ENCODE data around the gene EXOSC9. TPM values are rescaled to one million over a fixed set of nuclear protein-coding genes. Genes with fewer than 3 reads are reported as not detected.

The EXOSC9 gene
- total and polyA plus RNA-seq, 10 of the 15 experiments (the other 5 are each of a cell fraction or from before 2014, with no cell fraction given) = 49.0 to 131 (median 85.4) TPM

- WGBS (ENCODE audit: insufficient coverage, insufficient replicate concordance, low lambda C conversion rate, missing lambda C conversion rate) = 20% methylated on average over 74 of the region's 75 CpGs
- POLR2A ChIA-PET = interaction anchor here (0.9 kb wide), 1 partner anchor 9 kb away, joined by 3 read pairs; no protein-coding TSS in a partner anchor
- in situ Hi-C loops (cut with MboI) (no loop called here), intact Hi-C loops (cut with micrococcal nuclease; ENCODE audit: unreplicated experiment) (no loop called here)
- Histone ChIP-seq H2AFZ (ENCODE audit: control insufficient read depth, low read depth, low read length) (no peak within 1 kb of the TSS; the same call in 1 of the 2 replicates), H3K27ac (ENCODE audit: control insufficient read depth, insufficient read depth) (no peak within 1 kb of the TSS), H3K9me3 (replicated peaks; ENCODE audit: control insufficient read depth, insufficient read depth, low read length) (no peaks in the 10 kb centered on the region; the same call in 2 of the 3 replicates), H3K27me3 (replicated peaks in 1 of 2; ENCODE audit: control insufficient read depth in 2 of 2, insufficient read depth in 2 of 2, low read length in 1 of 2) (peaks cover 1 to 5% of the 10 kb centered on the region in 2 experiments; a peak in 3 of 4 replicates), H3K36me3 (ENCODE audit: control insufficient read depth in 2 of 2, insufficient read depth in 2 of 2, low read length in 1 of 2) (no peaks in the 10 kb centered on the region), H3K4me3 (peak within 1 kb of the TSS; percentile 2; the same call in 1 of the 2 replicates), H3K79me2 (ENCODE audit: control insufficient read depth, insufficient read depth, low read length) (no peaks in the 10 kb centered on the region), H4K20me1 (ENCODE audit: control insufficient read depth, insufficient read depth) (no peaks in the 10 kb centered on the region), H3K4me2 (ENCODE audit: control insufficient read depth, insufficient read depth) (peak within 1 kb of the TSS; percentile 45), H3K9ac (ENCODE audit: control insufficient read depth, insufficient read depth, low read length) (no peak within 1 kb of the TSS), H3K4me1 (ENCODE audit: control insufficient read depth, insufficient read depth, low read length) (no peaks in the 10 kb centered on the region)
- TF ChIP-seq TARDBP (IDR thresholded peaks at IDR 0.05; ENCODE audit: borderline replicate concordance) (no peak), HDAC6 (IDR thresholded peaks at IDR 0.05; ENCODE audit: unreplicated experiment) (peak; percentile 83), SUZ12 (IDR thresholded peaks at IDR 0.05; ENCODE audit: unreplicated experiment) (peak; percentile 56)
- SMC1A ChIA-PET (ENCODE audit: uncharacterized antibody, unreplicated experiment) = interaction anchor here (6.4 kb wide), 1 partner anchor 13 kb away, joined by 36 read pairs; no protein-coding TSS in a partner anchor
- no TSS peak for BruUV-seq (replicated peaks)
- CTCF ChIA-PET = interaction anchor here (0.7 kb wide), 1 partner anchor 56 kb away, joined by 3 read pairs; no protein-coding TSS in a partner anchor
- DNase-seq (ENCODE audit: low read depth, low spot score) (no peak), ATAC-seq (peak; percentile 42), FAIRE-seq (no peak)
- RAD21 ChIA-PET (ENCODE audit: unreplicated experiment) = no interaction called here
These were observed 36.3 kb upstream of the EXOSC9 start, which contains the start of gene SMIM43 for GRCh38 chr4:121764702-121765367. Gene SMIM43, minus strand, starts transcription at chr4:121765164. Its CDS starts 59 bp downstream, at chr4:121765105.

GRCh38 chr4:121765368-121765705 lies 35.8 kb upstream of the EXOSC9 start:
- Histone ChIP-seq H3K9ac (ENCODE audit: control insufficient read depth, insufficient read depth, low read length) (no peak overlapping the region), H3K4me2 (ENCODE audit: control insufficient read depth, insufficient read depth) (peak overlapping the region; percentile 45), H3K9me3 (replicated peaks; ENCODE audit: control insufficient read depth, insufficient read depth, low read length) (no peaks in the 10 kb centered on the region; the same call in 2 of the 3 replicates), H4K20me1 (ENCODE audit: control insufficient read depth, insufficient read depth) (no peaks in the 10 kb centered on the region), H3K27me3 (replicated peaks in 1 of 2; ENCODE audit: control insufficient read depth in 2 of 2, insufficient read depth in 2 of 2, low read length in 1 of 2) (peaks cover 1 to 5% of the 10 kb centered on the region in 2 experiments; a peak in 3 of 4 replicates), H3K79me2 (ENCODE audit: control insufficient read depth, insufficient read depth, low read length) (no peaks in the 10 kb centered on the region), H3K4me3 (peak overlapping the region; percentile 2; the same call in 1 of the 2 replicates), H2AFZ (ENCODE audit: control insufficient read depth, low read depth, low read length) (no peak overlapping the region), H3K36me3 (ENCODE audit: control insufficient read depth in 2 of 2, insufficient read depth in 2 of 2, low read length in 1 of 2) (no peaks in the 10 kb centered on the region), H3K27ac (ENCODE audit: control insufficient read depth, insufficient read depth) (no peak overlapping the region), H3K4me1 (ENCODE audit: control insufficient read depth, insufficient read depth, low read length) (no peaks in the 10 kb centered on the region)
- FAIRE-seq = no peak
- ChIA-PET POLR2A (no interaction called here), CTCF (interaction anchor here (0.7 to 1.3 kb wide), 2 partner anchors 28 to 56 kb away, joined by 3 read pairs; no protein-coding TSS in a partner anchor), SMC1A (ENCODE audit: uncharacterized antibody, unreplicated experiment) (interaction anchor here (6.4 kb wide), 1 partner anchor 12 kb away, joined by 36 read pairs; no protein-coding TSS in a partner anchor), RAD21 (ENCODE audit: unreplicated experiment) (no interaction called here)
- TF ChIP-seq CHD1 (IDR thresholded peaks at IDR 0.05; ENCODE audit: low read depth, low read length) = no peak
- in situ Hi-C loops (cut with MboI) (no loop called here), intact Hi-C loops (cut with micrococcal nuclease; ENCODE audit: unreplicated experiment) (no loop called here)
- DNase-seq (ENCODE audit: low read depth, low spot score) = no peak
- BruUV-seq (replicated peaks) = no TSS peak
- 26% methylated on average over 16 of the region's 16 CpGs for WGBS (ENCODE audit: insufficient coverage, insufficient replicate concordance, low lambda C conversion rate, missing lambda C conversion rate)
- no peak for ATAC-seq

Data from GM12878 (cell line).